SK-N-SH (cell line): ENCODE results near the gene UEVLD. TPM values are rescaled to one million over a fixed set of nuclear protein-coding genes. Genes with fewer than 3 reads are reported as not detected.

Experiments used
- CTCF ChIA-PET: fragments of 300-600, 350-600 bp; formaldehyde crosslinking; extraction: SDS; loops from one replicate; lab custom pipeline; 2021; lab: Yijun Ruan, JAX
- POLR2A ChIA-PET: fragments of 350-600 bp; sonication (Branson Sonifier 250); formaldehyde crosslinking; extraction: SDS; loops from one replicate; lab custom pipeline; 2020; ENCODE audit warnings: antibody characterized with exemption, inconsistent platforms; lab: Yijun Ruan, JAX
- DNase-seq: peaks from one replicate; pipeline ENCODE4 v3.0.0; 2012
- H2AFZ ChIP-seq: fragments of 200-600 bp; sonication (generic); 2 replicates; pipeline ENCODE4 v1.8.1; 2016; ENCODE audit warnings: antibody characterized with exemption, mild to moderate bottlenecking, low read depth
- H3F3A ChIP-seq: fragments of 200-600 bp; sonication (generic); replicated peaks from 2 replicates; pipeline ENCODE3; 2016; ENCODE audit warnings: antibody characterized with exemption, mild to moderate bottlenecking; ENCODE audit not compliant: insufficient read depth
- H3K27ac ChIP-seq, 2 experiments: fragments of 200-500 bp in 1 of 2; fragments of 200-600 bp in 1 of 2; sonication (Bioruptor generic) in 1 of 2; sonication (generic), shearing (Covaris generic) in 1 of 2; 2 replicates each; pipeline versions ENCODE4 v1.5.1 to v1.6.1; 2014 to 2016; ENCODE audit warnings: low read depth in 2 of 2, inconsistent platforms in 1 of 2, low read length in 1 of 2, mild to moderate bottlenecking in 1 of 2, mixed read lengths in 1 of 2
- H3K27me3 ChIP-seq: fragments of 200-600 bp; sonication (generic), shearing (Covaris generic); 2 replicates; pipeline ENCODE4 v1.6.1; 2016; ENCODE audit warnings: mixed run types; ENCODE audit not compliant: insufficient read depth
- H3K36me3 ChIP-seq, 2 experiments: fragments of 200-500 bp in 1 of 2; fragments of 200-600 bp in 1 of 2; sonication (Bioruptor generic) in 1 of 2; sonication (generic) in 1 of 2; replicated peaks in 1 of 2; 2 replicates each; pipeline versions ENCODE3 to v1.5.1; 2014 to 2016; ENCODE audit warnings: low read length in 1 of 2, mild to moderate bottlenecking in 1 of 2; ENCODE audit not compliant: insufficient read depth in 2 of 2, control insufficient read depth in 1 of 2
- H3K4me1 ChIP-seq, 2 experiments: fragments of 200-500 bp in 1 of 2; fragments of 200-600 bp in 1 of 2; sonication (Bioruptor generic) in 1 of 2; sonication (generic), shearing (Covaris generic) in 1 of 2; 2 replicates each; pipeline versions ENCODE4 v1.5.1 to v1.6.1; 2014 to 2016; ENCODE audit warnings: low read depth in 1 of 2, low read length in 1 of 2, mixed run types in 1 of 2; ENCODE audit not compliant: insufficient read depth in 2 of 2, control insufficient read depth in 1 of 2
- H3K4me2 ChIP-seq: fragments of 200-600 bp; sonication (generic), shearing (Covaris generic); 2 replicates; pipeline ENCODE4 v1.6.1; 2017; ENCODE audit warnings: mixed run types
- H3K4me3 ChIP-seq, 2 experiments: fragments of 200-500 bp in 1 of 2; fragments of 200-600 bp in 1 of 2; sonication (Bioruptor generic) in 1 of 2; sonication (generic), shearing (Covaris generic) in 1 of 2; 2 replicates each; pipeline versions ENCODE4 v1.5.1 to v1.8.1; 2014 to 2016; ENCODE audit warnings: low read depth in 2 of 2, inconsistent platforms in 1 of 2, low read length in 1 of 2, mild to moderate bottlenecking in 1 of 2, mixed read lengths in 1 of 2, moderate library complexity in 1 of 2
- H3K79me2 ChIP-seq: fragments of 200-600 bp; sonication (generic); 2 replicates; pipeline ENCODE4 v1.8.1; 2017; ENCODE audit warnings: mild to moderate bottlenecking; ENCODE audit not compliant: insufficient read depth
- H3K9ac ChIP-seq: fragments of 200-600 bp; sonication (generic); 2 replicates; pipeline ENCODE4 v1.6.1; 2017; ENCODE audit warnings: mixed run types
- H3K9me2 ChIP-seq: fragments of 200-600 bp; sonication (generic); 2 replicates; pipeline ENCODE4 v1.6.1; 2017; ENCODE audit warnings: mixed run types
- H3K9me3 ChIP-seq: fragments of 200-600 bp; sonication (generic); 2 replicates; pipeline ENCODE4 v1.6.1; 2017; ENCODE audit warnings: mixed run types, mild to moderate bottlenecking, moderate library complexity
- H4K20me1 ChIP-seq: fragments of 200-600 bp; sonication (generic); 2 replicates; pipeline ENCODE4 v1.6.1; 2017; ENCODE audit warnings: mild to moderate bottlenecking, mixed run types; ENCODE audit not compliant: insufficient read depth
- CHD2 ChIP-seq: fragments of 150-350 bp; IDR thresholded peaks from 2 replicates; pipeline ENCODE4 v1.6.1; 2018; ENCODE audit warnings: low read length; ENCODE audit not compliant: partially characterized antibody
- ELF1 ChIP-seq: IDR thresholded peaks from 2 replicates; pipeline ENCODE4 v1.4.0; 2012
- FOSL2 ChIP-seq: IDR thresholded peaks from 2 replicates; pipeline ENCODE4 v1.4.0; 2012; ENCODE audit warnings: low read depth, mild to moderate bottlenecking, moderate library complexity, borderline replicate concordance
- FOXM1 ChIP-seq: IDR thresholded peaks from 2 replicates; pipeline ENCODE4 v1.4.0; 2012; ENCODE audit warnings: low read depth, mild to moderate bottlenecking
- GABPA ChIP-seq: IDR thresholded peaks from 2 replicates; pipeline ENCODE4 v1.4.0; 2012; ENCODE audit warnings: low read depth, mild to moderate bottlenecking
- GATA2 ChIP-seq: sonication (generic); formaldehyde crosslinking; IDR thresholded peaks from 2 replicates; pipeline ENCODE4 v1.5.0; 2020; ENCODE audit warnings: mild to moderate bottlenecking, missing genetic modification reagents
- MXI1 ChIP-seq: IDR thresholded peaks from 2 replicates; pipeline ENCODE4 v1.6.1; 2012; ENCODE audit warnings: mild to moderate bottlenecking, low read depth, low read length, improper control_type of control experiment
- RAD21 ChIP-seq: IDR thresholded peaks from 2 replicates; pipeline ENCODE4 v1.6.1; 2012; ENCODE audit warnings: mild to moderate bottlenecking, low read length
- RCOR1 ChIP-seq: fragments of 150-350 bp; IDR thresholded peaks from 2 replicates; pipeline ENCODE4 v1.6.1; 2017; ENCODE audit warnings: antibody characterized with exemption, low read length
- RFX5 ChIP-seq: IDR thresholded peaks from 2 replicates; pipeline ENCODE4 v1.6.1; 2012; ENCODE audit warnings: mild to moderate bottlenecking, improper control_type of control experiment, low read length
- RXRA ChIP-seq: IDR thresholded peaks from 2 replicates; pipeline ENCODE4 v1.4.0; 2012; ENCODE audit warnings: low read depth, mild to moderate bottlenecking, borderline replicate concordance
- SMC3 ChIP-seq: IDR thresholded peaks from 2 replicates; pipeline ENCODE4 v1.6.1; 2012; ENCODE audit warnings: low read depth, low read length, improper control_type of control experiment
- TAF1 ChIP-seq: IDR thresholded peaks from 2 replicates; pipeline ENCODE4 v1.6.1; 2012; ENCODE audit warnings: low read depth, mild to moderate bottlenecking, low read length, moderate library complexity, borderline replicate concordance
- TCF12 ChIP-seq: IDR thresholded peaks from 2 replicates; pipeline ENCODE4 v1.4.0; 2012
- YY1 ChIP-seq: IDR thresholded peaks from 2 replicates; pipeline ENCODE4 v1.4.0; 2012; ENCODE audit warnings: low read depth, mild to moderate bottlenecking
- WGBS: methylation state at CpG from one replicate; pipeline ENCODE4 v1.1.6; 2017; ENCODE audit warnings: low lambda C conversion rate; 5-methylcytosine and 5-hydroxymethylcytosine counted together
- polyA plus RNA-seq, 3 experiments: library from polyadenylated mRNA; depleted of rRNA; stranded (reverse); fragments of >200 nt; gene quantifications; 2 replicates each; pipeline ENCODE4 v1.2.3, GENCODE V29; 2012
- TF ChIP-seq, protein P1 (sequence below): IDR thresholded peaks from 2 replicates; pipeline ENCODE4; 2012
- TF ChIP-seq, protein P2 (sequence below): fragments of 150-350 bp; IDR thresholded peaks from 2 replicates; pipeline ENCODE4 v1.6.1; 2017; ENCODE audit warnings: antibody characterized with exemption, low read length, low read depth, borderline replicate concordance
- TF ChIP-seq, protein P3 (sequence below): IDR thresholded peaks from 2 replicates; pipeline ENCODE4 v1.4.0; 2012; ENCODE audit warnings: low read depth
- TF ChIP-seq, protein P4 (sequence below): IDR thresholded peaks from 2 replicates; pipeline ENCODE4 v1.4.0; 2012; ENCODE audit warnings: low read depth, borderline replicate concordance

Gene UEVLD
- polyA plus RNA-seq, 1 of the 3 experiments (the other 2 are of a cell fraction) = 8.9 TPM

DNA sequence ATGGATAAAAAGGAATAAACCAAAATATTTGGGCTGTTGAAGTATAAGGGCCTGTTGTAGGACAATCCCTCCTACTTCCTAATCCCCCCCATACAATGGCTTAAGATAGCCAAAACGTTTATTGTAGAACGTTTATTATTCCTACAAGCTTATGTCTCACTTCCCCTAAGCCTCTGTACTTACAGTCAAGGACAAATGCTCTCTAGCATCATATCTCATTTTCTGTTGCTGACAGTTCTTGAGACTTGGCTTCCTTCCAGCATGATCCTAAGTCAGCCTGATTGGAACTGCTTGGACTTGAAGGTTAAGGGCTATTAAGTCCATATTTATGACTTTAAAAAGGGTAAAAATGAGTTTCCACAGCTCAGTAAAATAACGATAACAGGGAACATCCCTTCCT lies 19.8 kb upstream of the UEVLD start:
- H3F3A ChIP-seq = peaks cover 14% of the 10 kb centered on the region
- CTCF ChIA-PET = interaction anchor here (1.4 kb wide), 1 partner anchor 15 kb away, joined by 4 read pairs; no protein-coding TSS in a partner anchor
- H3K4me3 ChIP-seq = no peak overlapping the region
- no peak overlapping the region for H3K9ac ChIP-seq
- TF ChIP-seq FOXM1 (no peak), GATA2 (CRISPR knock-in tag) (no peak), FOSL2 (no peak), RFX5 (no peak), YY1 (no peak), GABPA (no peak), RXRA (no peak), TAF1 (no peak), CHD2 (no peak), TCF12 (no peak), MXI1 (no peak), RAD21 (no peak), SMC3 (no peak), RCOR1 (no peak), ELF1 (no peak)
- TF ChIP-seq, protein P1, sequence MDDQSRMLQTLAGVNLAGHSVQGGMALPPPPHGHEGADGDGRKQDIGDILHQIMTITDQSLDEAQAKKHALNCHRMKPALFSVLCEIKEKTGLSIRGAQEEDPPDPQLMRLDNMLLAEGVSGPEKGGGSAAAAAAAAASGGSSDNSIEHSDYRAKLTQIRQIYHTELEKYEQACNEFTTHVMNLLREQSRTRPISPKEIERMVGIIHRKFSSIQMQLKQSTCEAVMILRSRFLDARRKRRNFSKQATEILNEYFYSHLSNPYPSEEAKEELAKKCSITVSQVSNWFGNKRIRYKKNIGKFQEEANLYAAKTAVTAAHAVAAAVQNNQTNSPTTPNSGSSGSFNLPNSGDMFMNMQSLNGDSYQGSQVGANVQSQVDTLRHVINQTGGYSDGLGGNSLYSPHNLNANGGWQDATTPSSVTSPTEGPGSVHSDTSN = no peak
- TF ChIP-seq, protein P2, sequence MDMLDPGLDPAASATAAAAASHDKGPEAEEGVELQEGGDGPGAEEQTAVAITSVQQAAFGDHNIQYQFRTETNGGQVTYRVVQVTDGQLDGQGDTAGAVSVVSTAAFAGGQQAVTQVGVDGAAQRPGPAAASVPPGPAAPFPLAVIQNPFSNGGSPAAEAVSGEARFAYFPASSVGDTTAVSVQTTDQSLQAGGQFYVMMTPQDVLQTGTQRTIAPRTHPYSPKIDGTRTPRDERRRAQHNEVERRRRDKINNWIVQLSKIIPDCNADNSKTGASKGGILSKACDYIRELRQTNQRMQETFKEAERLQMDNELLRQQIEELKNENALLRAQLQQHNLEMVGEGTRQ = no peak
- TF ChIP-seq, protein P3, sequence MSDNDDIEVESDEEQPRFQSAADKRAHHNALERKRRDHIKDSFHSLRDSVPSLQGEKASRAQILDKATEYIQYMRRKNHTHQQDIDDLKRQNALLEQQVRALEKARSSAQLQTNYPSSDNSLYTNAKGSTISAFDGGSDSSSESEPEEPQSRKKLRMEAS = no peak
- TF ChIP-seq, protein P4, sequence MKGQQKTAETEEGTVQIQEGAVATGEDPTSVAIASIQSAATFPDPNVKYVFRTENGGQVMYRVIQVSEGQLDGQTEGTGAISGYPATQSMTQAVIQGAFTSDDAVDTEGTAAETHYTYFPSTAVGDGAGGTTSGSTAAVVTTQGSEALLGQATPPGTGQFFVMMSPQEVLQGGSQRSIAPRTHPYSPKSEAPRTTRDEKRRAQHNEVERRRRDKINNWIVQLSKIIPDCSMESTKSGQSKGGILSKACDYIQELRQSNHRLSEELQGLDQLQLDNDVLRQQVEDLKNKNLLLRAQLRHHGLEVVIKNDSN = no peak
- H3K4me1 ChIP-seq = no peaks in the 10 kb centered on the region
- POLR2A ChIA-PET = interaction anchor here (0.6 kb wide), 1 partner anchor 20 kb away, joined by 3 read pairs; no protein-coding TSS in a partner anchor
- no peak overlapping the region for H3K27ac ChIP-seq
- no peak overlapping the region for H2AFZ ChIP-seq
- no peaks in the 10 kb centered on the region for H3K9me2 ChIP-seq
- no peaks in the 10 kb centered on the region for H4K20me1 ChIP-seq
- H3K9me3 ChIP-seq = no peaks in the 10 kb centered on the region
- H3K4me2 ChIP-seq = no peak overlapping the region
- no peak for DNase-seq
- no peaks in the 10 kb centered on the region for H3K27me3 ChIP-seq
- peaks cover 16% of the 10 kb centered on the region for H3K79me2 ChIP-seq
- WGBS = 63% methylated on average over 3 of the region's 3 CpGs
- H3K36me3 ChIP-seq = peaks cover 54 to 64% of the 10 kb centered on the region in 2 experiments
